HepG2 (cell line): Measurements from ENCODE around the gene LSM12. TPM values are rescaled to one million over a fixed set of nuclear protein-coding genes. Genes with fewer than 3 reads are reported as not detected.
"Not testable (repeated sequence)": the region's sequence is repeated elsewhere in the genome, so short reads cannot be mapped to it uniquely, and the experiment has no call there.

Source experiments
- ATAC-seq: fragments of 200-7000 bp; cut with Tn5 transposase; 3 replicates; pipeline ENCODE4 v1.9.1; 2020; ENCODE audit warnings: mild to moderate bottlenecking, moderate library complexity
- BruUV-seq: library from RNA; stranded (reverse); fragments of 400-500 nt; replicated peaks from 2 replicates; lab custom pipeline; 2021; lab: Mats Ljungman, UMichigan
- CTCF ChIA-PET: fragments of 300-600 bp; formaldehyde crosslinking; extraction: SDS; loops from one replicate; lab custom pipeline; 2021; ENCODE audit warnings: low total read pairs, inconsistent platforms, low intra/inter-chr PET ratio; lab: Yijun Ruan, JAX
- POLR2A ChIA-PET: fragments of 350-600 bp; sonication (Branson Sonifier 250); formaldehyde crosslinking; loops from one replicate; lab custom pipeline; 2020; ENCODE audit warnings: antibody characterized with exemption, inconsistent platforms; lab: Yijun Ruan, JAX
- DNase-seq: peaks from one replicate; pipeline ENCODE4 v3.0.0-alpha.2; 2015; ENCODE audit warnings: low spot score
- FAIRE-seq: peaks from 3 replicates; lab custom pipeline; 2011; peaks lifted over from hg19 to GRCh38; lab: Jason Lieb, UNC
- H2AFZ ChIP-seq: one replicate; pipeline ENCODE4 v1.6.1; 2011; ENCODE audit warnings: low read length, inconsistent platforms
- H3K27ac ChIP-seq: fragments of 300-600 bp; 3 replicates; pipeline ENCODE4 v1.8.0; 2011; ENCODE audit warnings: mixed run types, mild to moderate bottlenecking, mixed read lengths, low read length, inconsistent platforms; ENCODE audit not compliant: insufficient read depth; ENCODE audit errors: extremely low read length
- H3K27me3 ChIP-seq, 2 experiments: fragments of 200-600 bp in 1 of 2; 2 replicates in 1 of 2; 3 replicates in 1 of 2; pipeline versions ENCODE4 v1.6.0 to v1.8.0; 2011; ENCODE audit warnings: low read length in 2 of 2, mild to moderate bottlenecking in 2 of 2, moderate library complexity in 2 of 2, inconsistent platforms in 1 of 2; ENCODE audit not compliant: insufficient read depth in 2 of 2, control insufficient read depth in 1 of 2
- H3K36me3 ChIP-seq, 2 experiments: fragments of 200-600 bp in 1 of 2; replicated peaks in 1 of 2; 2 replicates in 1 of 2; 3 replicates in 1 of 2; pipeline versions ENCODE4 v1.5.1 to v1.8.0; 2011; ENCODE audit warnings: low read length in 2 of 2, inconsistent platforms in 1 of 2; ENCODE audit not compliant: insufficient read depth in 2 of 2, control insufficient read depth in 1 of 2
- H3K4me1 ChIP-seq: 2 replicates; pipeline ENCODE4 v1.5.1; 2012; ENCODE audit warnings: low read length, inconsistent platforms; ENCODE audit not compliant: insufficient read depth
- H3K4me2 ChIP-seq: 2 replicates; pipeline ENCODE4 v1.6.0; 2011; ENCODE audit warnings: low read depth, low read length, inconsistent platforms
- H3K4me3 ChIP-seq, 3 experiments: fragments of 200-600 bp in 1 of 3; sonication (generic), shearing (Covaris generic) in 1 of 3; replicated peaks in 1 of 3; 2 replicates each; pipeline ENCODE4 v1.5.1; 2011 to 2016; ENCODE audit warnings: low read length in 3 of 3, inconsistent platforms in 2 of 3, low read depth in 2 of 3, mild to moderate bottlenecking in 2 of 3, control low read depth in 1 of 3, mixed read lengths in 1 of 3; ENCODE audit not compliant: insufficient read depth in 1 of 3
- H3K79me2 ChIP-seq: one replicate; pipeline ENCODE4 v1.6.1; 2011; ENCODE audit warnings: low read length, inconsistent platforms; ENCODE audit not compliant: insufficient read depth
- H3K9ac ChIP-seq: 2 replicates; pipeline ENCODE4 v1.6.0; 2011; ENCODE audit warnings: mild to moderate bottlenecking, low read depth, low read length, inconsistent platforms; ENCODE audit not compliant: insufficient read depth
- H3K9me3 ChIP-seq: 2 replicates; pipeline ENCODE4 v1.5.1; 2012; ENCODE audit warnings: mild to moderate bottlenecking, low read length
- H4K20me1 ChIP-seq: 2 replicates; pipeline ENCODE4 v1.6.0; 2011; ENCODE audit warnings: inconsistent platforms, mild to moderate bottlenecking, low read length, moderate library complexity; ENCODE audit not compliant: insufficient read depth
- ETV6 ChIP-seq: sonication (generic); formaldehyde crosslinking; conservative IDR thresholded peaks from 2 replicates; pipeline ENCODE4 v1.4.0; 2020; ENCODE audit warnings: missing genetic modification reagents
- GLI4 ChIP-seq: sonication (generic); formaldehyde crosslinking; IDR thresholded peaks from 2 replicates; pipeline ENCODE4 v1.5.1; 2020; ENCODE audit warnings: missing genetic modification reagents, mild to moderate bottlenecking, moderate library complexity, borderline replicate concordance
- HDAC1 ChIP-seq: sonication (generic); formaldehyde crosslinking; IDR thresholded peaks from 2 replicates; pipeline ENCODE4 v1.5.1; 2020; ENCODE audit warnings: mild to moderate bottlenecking, missing genetic modification reagents
- NKX3-1 ChIP-seq: sonication (generic); formaldehyde crosslinking; IDR thresholded peaks from 2 replicates; pipeline ENCODE4 v1.5.0; 2020; ENCODE audit warnings: missing genetic modification reagents
- SRF ChIP-seq: IDR thresholded peaks from 2 replicates; pipeline ENCODE4 v1.6.1; 2011; ENCODE audit warnings: mild to moderate bottlenecking, low read depth, low read length, moderate library complexity
- SRY ChIP-seq: sonication (generic); formaldehyde crosslinking; IDR thresholded peaks from 2 replicates; pipeline ENCODE4 v1.8.0; 2022; ENCODE audit warnings: mild to moderate bottlenecking, missing genetic modification reagents
- YY1 ChIP-seq: IDR thresholded peaks from 2 replicates; pipeline ENCODE4 v1.6.1; 2011; ENCODE audit warnings: low read length, low read depth, moderate library complexity, mild to moderate bottlenecking; ENCODE audit not compliant: insufficient read depth, insufficient replicate concordance
- ZNF788 ChIP-seq: sonication (generic); formaldehyde crosslinking; IDR thresholded peaks from 2 replicates; pipeline ENCODE4 v1.5.0; 2020; ENCODE audit warnings: mild to moderate bottlenecking, missing genetic modification reagents, borderline replicate concordance
- ZSCAN20 ChIP-seq: sonication (generic); formaldehyde crosslinking; IDR thresholded peaks from 2 replicates; pipeline ENCODE4 v1.4.0; 2020; ENCODE audit warnings: missing genetic modification reagents, mild to moderate bottlenecking, borderline replicate concordance
- WGBS: methylation state at CpG from one replicate; pipeline ENCODE4 v1.1.6; 2017; ENCODE audit warnings: low lambda C conversion rate; 5-methylcytosine and 5-hydroxymethylcytosine counted together
- in situ Hi-C: cut with HindIII; loops from 2 replicates; pipeline ENCODE4 v1.10.0; 2017; ENCODE audit warnings: low pct_unique_long_range_greater_than_20kb; ENCODE audit not compliant: extremely low pct_ligation_motif_present
- intact Hi-C: fragments of 100-400 bp; cut with micrococcal nuclease; formaldehyde crosslinking; loops from one replicate; pipeline ENCODE4 v1.10.0; 2022; ENCODE audit not compliant: unreplicated experiment
- polyA plus RNA-seq, 8 experiments: library from polyadenylated mRNA; depleted of rRNA in 3 of 8; stranded (reverse) in 7 of 8; unstranded in 1 of 8; fragments of >200 nt; fragmentation: Illumina TruSeq in 4 of 8; extraction: Trizol in 4 of 8; gene quantifications; 2 replicates each; pipeline versions ENCODE4 v1.2.1 to v1.2.3, GENCODE V29; 2011 to 2016; ENCODE audit warnings: low read depth in 4 of 8, missing spikeins in 1 of 8, mixed read lengths in 1 of 8; ENCODE audit not compliant: insufficient read depth in 1 of 8
- total RNA-seq, 5 experiments: library from RNA; depleted of rRNA; stranded (reverse); fragments of >200 nt; fragmentation: Illumina TruSeq; extraction: Trizol; gene quantifications; 2 replicates each; pipeline ENCODE4 v1.2.3, GENCODE V29; 2016; ENCODE audit warnings: low read depth in 1 of 5
- TF ChIP-seq, protein P1 (sequence below): sonication (generic); formaldehyde crosslinking; IDR thresholded peaks from 2 replicates; pipeline ENCODE4 v1.4.0; 2020; ENCODE audit warnings: mild to moderate bottlenecking, missing genetic modification reagents
- TF ChIP-seq, protein P2 (sequence below): sonication (generic); formaldehyde crosslinking; IDR thresholded peaks from 2 replicates; pipeline ENCODE4 v1.5.0; 2020; ENCODE audit warnings: missing genetic modification reagents

The LSM12 gene
- total and polyA plus RNA-seq, 2 of the 13 experiments (the other 11 are each of a cell fraction or from before 2014, with no cell fraction given) = 52.8 to 55.7 TPM

DNA sequence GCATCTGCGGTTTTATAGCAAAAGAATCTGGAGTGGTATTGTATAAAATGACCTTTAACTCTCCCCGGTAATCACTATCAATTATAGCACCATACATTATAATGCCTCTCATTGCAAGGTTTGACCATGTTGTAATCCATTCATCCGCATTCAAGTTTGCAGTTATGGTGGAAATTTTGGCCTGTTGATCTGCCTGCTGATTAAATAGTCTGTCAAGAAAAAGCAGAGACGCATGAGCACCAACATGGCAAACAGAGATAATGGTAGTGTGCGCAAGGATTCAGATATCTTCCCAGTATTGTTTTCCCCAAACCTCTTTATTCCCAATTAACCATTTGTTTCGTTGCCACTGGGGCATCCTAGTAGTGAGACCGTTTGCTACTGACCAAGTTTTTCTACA lies 45.2 kb downstream of the LSM12 start:
- WGBS = 97% methylated on average over 7 of the region's 7 CpGs
- in situ Hi-C loops, H3K9me3 ChIP-seq, intact Hi-C loops, POLR2A ChIA-PET, BruUV-seq, DNase-seq, H3K4me2 ChIP-seq, H4K20me1 ChIP-seq, CTCF ChIA-PET, H3K27ac ChIP-seq, ATAC-seq, H3K79me2 ChIP-seq, FAIRE-seq, H3K4me3 ChIP-seq, H3K27me3 ChIP-seq, H3K9ac ChIP-seq, H2AFZ ChIP-seq, H3K4me1 ChIP-seq: not testable (repeated sequence)
- H3K36me3 ChIP-seq = peaks cover 5 to 11% of the 10 kb centered on the region in 2 experiments; a peak in 3 of 5 replicates

DNA sequence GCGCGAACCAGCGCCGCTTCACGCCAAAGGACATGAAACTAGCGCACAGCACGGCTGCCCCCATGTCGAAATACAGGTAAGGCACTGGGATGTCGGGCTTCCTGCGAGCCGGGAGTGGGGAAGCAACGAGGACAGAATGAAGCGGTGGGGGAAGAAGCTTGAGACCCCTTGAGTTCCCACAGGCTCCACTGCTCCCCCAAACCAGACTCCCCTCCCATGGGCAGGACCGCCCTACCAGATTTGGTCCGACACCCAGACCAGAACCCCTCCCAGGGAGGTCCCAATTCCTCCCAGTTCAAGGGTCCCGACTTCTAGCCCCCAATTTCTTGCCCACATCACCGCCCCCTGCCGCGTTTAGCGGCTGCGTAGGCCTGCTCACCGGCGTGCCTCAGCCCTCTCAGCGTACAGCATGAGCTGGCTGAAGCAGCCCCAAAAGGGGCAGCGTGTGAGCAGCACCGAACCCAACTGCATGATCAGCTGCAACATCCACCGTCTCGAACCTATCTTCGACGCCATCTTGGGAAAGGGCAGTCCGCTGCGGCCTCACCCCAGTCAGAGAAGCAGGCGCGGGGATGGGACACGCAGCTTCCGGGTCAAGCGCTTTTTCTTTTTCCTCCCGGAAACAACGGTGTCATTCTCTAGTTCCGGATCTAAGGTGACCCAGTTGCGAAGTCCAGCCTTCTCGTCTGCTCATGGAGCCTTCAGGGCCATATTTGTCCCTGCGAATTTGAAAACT lies 51.9 kb downstream of the LSM12 start, which contains the start of gene TMEM101:
Gene TMEM101, minus strand, starts transcription at position 527 of the 736 bp plus-strand sequence. Its CDS starts 11 bp downstream, at position 516.
- H3K79me2 ChIP-seq = peaks cover 8% of the 10 kb centered on the region
- peak; percentile 91 for ATAC-seq
- H3K36me3 ChIP-seq = peaks cover 3 to 7% of the 10 kb centered on the region in 2 experiments; a peak in 2 of 5 replicates
- BruUV-seq = TSS peak; percentile 83
- peaks cover 40% of the 10 kb centered on the region for H3K4me1 ChIP-seq
- intact Hi-C loops (loop anchor here (2.0 kb wide), 1 partner anchor 14 kb away; no protein-coding TSS in a partner anchor), in situ Hi-C loops (no loop called here)
- peak within 1 kb of the TSS; percentile 95 for H3K9ac ChIP-seq
- H3K27me3 ChIP-seq = no peaks in the 10 kb centered on the region; a peak in 1 of 5 replicates
- H2AFZ ChIP-seq = peak within 1 kb of the TSS; percentile 99
- CTCF ChIA-PET = no interaction called here
- H3K4me3 ChIP-seq = peak within 1 kb of the TSS; percentile 92 to 98 (median 93)
- H3K9me3 ChIP-seq = no peaks in the 10 kb centered on the region
- peak; percentile 97 for FAIRE-seq
- POLR2A ChIA-PET = interaction anchor here (0.7 to 1.8 kb wide), 13 partner anchors 11 to 172 kb away, joined by 3 to 39 read pairs (median 3); partner anchors contain the start of genes G6PC3, HDAC5, LSM12 and NAGS
- no peaks in the 10 kb centered on the region for H4K20me1 ChIP-seq
- H3K27ac ChIP-seq = peak within 1 kb of the TSS; percentile 88
- DNase-seq = peak; percentile 92
- under 1% methylated on average over 32 of the region's 43 CpGs for WGBS
- H3K4me2 ChIP-seq = peak within 1 kb of the TSS; percentile 97
- TF ChIP-seq HDAC1 (CRISPR knock-in tag) = peak; percentile 97
- TF ChIP-seq, protein P1, sequence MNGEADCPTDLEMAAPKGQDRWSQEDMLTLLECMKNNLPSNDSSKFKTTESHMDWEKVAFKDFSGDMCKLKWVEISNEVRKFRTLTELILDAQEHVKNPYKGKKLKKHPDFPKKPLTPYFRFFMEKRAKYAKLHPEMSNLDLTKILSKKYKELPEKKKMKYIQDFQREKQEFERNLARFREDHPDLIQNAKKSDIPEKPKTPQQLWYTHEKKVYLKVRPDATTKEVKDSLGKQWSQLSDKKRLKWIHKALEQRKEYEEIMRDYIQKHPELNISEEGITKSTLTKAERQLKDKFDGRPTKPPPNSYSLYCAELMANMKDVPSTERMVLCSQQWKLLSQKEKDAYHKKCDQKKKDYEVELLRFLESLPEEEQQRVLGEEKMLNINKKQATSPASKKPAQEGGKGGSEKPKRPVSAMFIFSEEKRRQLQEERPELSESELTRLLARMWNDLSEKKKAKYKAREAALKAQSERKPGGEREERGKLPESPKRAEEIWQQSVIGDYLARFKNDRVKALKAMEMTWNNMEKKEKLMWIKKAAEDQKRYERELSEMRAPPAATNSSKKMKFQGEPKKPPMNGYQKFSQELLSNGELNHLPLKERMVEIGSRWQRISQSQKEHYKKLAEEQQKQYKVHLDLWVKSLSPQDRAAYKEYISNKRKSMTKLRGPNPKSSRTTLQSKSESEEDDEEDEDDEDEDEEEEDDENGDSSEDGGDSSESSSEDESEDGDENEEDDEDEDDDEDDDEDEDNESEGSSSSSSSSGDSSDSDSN = peak; percentile 82
- peak; percentile 81 for TF ChIP-seq SRF
- TF ChIP-seq ZSCAN20 (CRISPR knock-in tag) = no peak
- TF ChIP-seq ETV6 (CRISPR knock-in tag) = peak; percentile 98
- peak; percentile 74 for TF ChIP-seq GLI4 (CRISPR knock-in tag)
- peak; percentile 92; the same call in 1 of the 2 replicates for TF ChIP-seq NKX3-1 (CRISPR knock-in tag)
- TF ChIP-seq SRY (CRISPR knock-in tag) = peak; percentile 81; the same call in 1 of the 2 replicates
- peak; percentile 99 for TF ChIP-seq ZNF788 (CRISPR knock-in tag)
- TF ChIP-seq, protein P2, sequence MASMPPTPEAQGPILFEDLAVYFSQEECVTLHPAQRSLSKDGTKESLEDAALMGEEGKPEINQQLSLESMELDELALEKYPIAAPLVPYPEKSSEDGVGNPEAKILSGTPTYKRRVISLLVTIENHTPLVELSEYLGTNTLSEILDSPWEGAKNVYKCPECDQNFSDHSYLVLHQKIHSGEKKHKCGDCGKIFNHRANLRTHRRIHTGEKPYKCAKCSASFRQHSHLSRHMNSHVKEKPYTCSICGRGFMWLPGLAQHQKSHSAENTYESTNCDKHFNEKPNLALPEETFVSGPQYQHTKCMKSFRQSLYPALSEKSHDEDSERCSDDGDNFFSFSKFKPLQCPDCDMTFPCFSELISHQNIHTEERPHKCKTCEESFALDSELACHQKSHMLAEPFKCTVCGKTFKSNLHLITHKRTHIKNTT (CRISPR knock-in tag) = no peak
- peak; percentile 100 for TF ChIP-seq YY1
